ENCODE measurements around the gene PDE10A.

Gene PDE10A

GRCh38 chr6:165447141-165447540, 215.9 kb downstream of the PDE10A start:
- Histone ChIP-seq H2BK120ac (ENCODE audit: low read depth, low read length) (no peak overlapping the region), H3K79me1 (replicated peaks; ENCODE audit: low read length, poor library complexity, severe bottlenecking) (peaks cover 28% of the 10 kb centered on the region), H2BK15ac (ENCODE audit: low read depth, poor library complexity, severe bottlenecking) (no peak overlapping the region), H2BK5ac (ENCODE audit: low read depth, low read length, poor library complexity, severe bottlenecking) (no peak overlapping the region), H3K14ac (ENCODE audit: low read length in 2 of 2) (no peak overlapping the region), H3K9me3 (ENCODE audit: control insufficient read depth, low read length) (no peaks in the 10 kb centered on the region), H3K36me3 (ENCODE audit: control insufficient read depth in 1 of 2, insufficient read depth in 2 of 2, low read depth in 1 of 2, low read length in 2 of 2) (peaks cover 0 to 7% of the 10 kb centered on the region in 2 experiments), H2AFZ (ENCODE audit: low read depth, low read length) (no peak overlapping the region), H3K27ac (ENCODE audit: low read length, poor library complexity, severe bottlenecking) (no peak overlapping the region), H3K4me2 (ENCODE audit: low read length, poor library complexity, severe bottlenecking) (no peak overlapping the region), H2BK12ac (ENCODE audit: low read length in 2 of 2) (no peak overlapping the region), H4K91ac (ENCODE audit: low read length) (no peak overlapping the region), H2AK5ac (ENCODE audit: low read length, severe bottlenecking) (no peak overlapping the region), H3K4me3 (ENCODE audit: insufficient read depth in 1 of 2, low read depth in 1 of 2, low read length in 2 of 2) (no peak overlapping the region), H3K9ac (ENCODE audit: low read length) (no peak overlapping the region), H3K18ac (ENCODE audit: low read depth in 1 of 2, low read length in 2 of 2) (no peak overlapping the region), H4K8ac (ENCODE audit: low read length) (no peak overlapping the region), H3K23ac (ENCODE audit: low read length in 2 of 2) (no peak overlapping the region), H3K4me1 (ENCODE audit: control insufficient read depth, insufficient read depth, low read depth, low read length) (no peaks in the 10 kb centered on the region), H3K27me3 (ENCODE audit: control insufficient read depth in 1 of 2, insufficient read depth in 1 of 2, low read length in 2 of 2) (no peaks in the 10 kb centered on the region), H3K4ac (ENCODE audit: low read depth in 1 of 2, low read length in 2 of 2) (no peak overlapping the region)
- 96% methylated on average over 6 of the region's 10 CpGs for WGBS
- no peak for DNase-seq

DNA sequence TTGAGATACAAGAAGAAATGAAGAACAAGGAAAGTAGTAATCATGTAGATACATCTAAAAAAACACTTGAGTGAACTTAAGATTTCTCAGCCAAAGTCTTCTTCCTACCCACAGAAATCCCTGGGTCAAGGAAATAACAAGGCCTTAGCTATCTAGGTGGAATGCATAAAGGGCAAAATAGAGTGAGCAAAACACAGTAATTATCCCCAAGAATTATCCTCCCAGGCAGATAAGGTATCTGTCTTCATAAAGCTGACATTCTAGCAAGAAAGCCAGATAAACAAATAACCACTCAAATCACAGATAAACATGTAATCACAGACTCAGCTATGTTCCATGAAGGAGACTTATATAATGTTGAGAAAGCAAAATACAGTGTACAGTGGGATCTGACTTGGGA, 216.7 kb downstream of the PDE10A start:
- Histone ChIP-seq H2AFZ (ENCODE audit: low read depth, low read length) (no peak overlapping the region), H3K4me3 (ENCODE audit: insufficient read depth in 1 of 2, low read depth in 1 of 2, low read length in 2 of 2) (no peak overlapping the region), H3K36me3 (ENCODE audit: control insufficient read depth in 1 of 2, insufficient read depth in 2 of 2, low read depth in 1 of 2, low read length in 2 of 2) (peaks cover 0 to 7% of the 10 kb centered on the region in 2 experiments), H3K9ac (ENCODE audit: low read length) (no peak overlapping the region), H3K27ac (ENCODE audit: low read length, poor library complexity, severe bottlenecking) (no peak overlapping the region), H4K8ac (ENCODE audit: low read length) (no peak overlapping the region), H2BK120ac (ENCODE audit: low read depth, low read length) (no peak overlapping the region), H3K18ac (ENCODE audit: low read depth in 1 of 2, low read length in 2 of 2) (no peak overlapping the region), H3K79me1 (replicated peaks; ENCODE audit: low read length, poor library complexity, severe bottlenecking) (peaks cover 25% of the 10 kb centered on the region), H3K14ac (ENCODE audit: low read length in 2 of 2) (no peak overlapping the region), H3K9me3 (ENCODE audit: control insufficient read depth, low read length) (no peaks in the 10 kb centered on the region), H3K4me2 (ENCODE audit: low read length, poor library complexity, severe bottlenecking) (no peak overlapping the region), H3K27me3 (ENCODE audit: control insufficient read depth in 1 of 2, insufficient read depth in 1 of 2, low read length in 2 of 2) (no peaks in the 10 kb centered on the region), H3K4ac (ENCODE audit: low read depth in 1 of 2, low read length in 2 of 2) (no peak overlapping the region), H2BK5ac (ENCODE audit: low read depth, low read length, poor library complexity, severe bottlenecking) (no peak overlapping the region), H2BK12ac (ENCODE audit: low read length in 2 of 2) (no peak overlapping the region), H3K23ac (ENCODE audit: low read length in 2 of 2) (no peak overlapping the region), H2AK5ac (ENCODE audit: low read length, severe bottlenecking) (no peak overlapping the region), H2BK15ac (ENCODE audit: low read depth, poor library complexity, severe bottlenecking) (no peak overlapping the region), H3K4me1 (ENCODE audit: control insufficient read depth, insufficient read depth, low read depth, low read length) (no peaks in the 10 kb centered on the region), H4K91ac (ENCODE audit: low read length) (no peak overlapping the region)
- no peak for DNase-seq

DNA sequence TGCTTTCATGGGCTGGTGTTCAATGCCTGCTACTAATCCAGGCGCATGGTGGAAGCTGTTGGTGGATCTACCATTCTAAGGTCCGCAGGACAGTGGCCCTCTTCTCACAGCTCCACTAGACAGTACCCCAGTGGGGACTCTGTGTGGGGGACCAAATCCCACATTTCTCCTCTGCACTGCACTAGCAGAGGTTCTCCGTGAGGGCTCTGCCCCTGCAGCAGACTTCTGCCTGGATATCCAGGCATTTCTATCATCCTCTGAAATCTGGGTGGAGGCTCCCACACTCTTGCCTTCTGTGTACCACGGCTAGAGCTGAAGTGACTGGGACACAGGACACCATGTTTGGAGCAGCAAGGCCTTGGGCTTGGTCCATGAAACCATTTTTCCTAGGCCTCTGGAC, 219.6 kb downstream of the PDE10A start:
- Histone ChIP-seq H3K4ac (ENCODE audit: low read depth in 1 of 2, low read length in 2 of 2) (no peak overlapping the region), H3K79me1 (replicated peaks; ENCODE audit: low read length, poor library complexity, severe bottlenecking) (peaks cover 23% of the 10 kb centered on the region), H2BK5ac (ENCODE audit: low read depth, low read length, poor library complexity, severe bottlenecking) (no peak overlapping the region), H2BK120ac (ENCODE audit: low read depth, low read length) (no peak overlapping the region), H3K4me2 (ENCODE audit: low read length, poor library complexity, severe bottlenecking) (no peak overlapping the region), H3K36me3 (ENCODE audit: control insufficient read depth in 1 of 2, insufficient read depth in 2 of 2, low read depth in 1 of 2, low read length in 2 of 2) (peaks cover 0 to 7% of the 10 kb centered on the region in 2 experiments), H3K4me3 (ENCODE audit: insufficient read depth in 1 of 2, low read depth in 1 of 2, low read length in 2 of 2) (no peak overlapping the region), H3K27me3 (ENCODE audit: control insufficient read depth in 1 of 2, insufficient read depth in 1 of 2, low read length in 2 of 2) (no peaks in the 10 kb centered on the region), H2AFZ (ENCODE audit: low read depth, low read length) (no peak overlapping the region), H3K27ac (ENCODE audit: low read length, poor library complexity, severe bottlenecking) (no peak overlapping the region), H3K23ac (ENCODE audit: low read length in 2 of 2) (no peak overlapping the region), H3K18ac (ENCODE audit: low read depth in 1 of 2, low read length in 2 of 2) (no peak overlapping the region), H3K9ac (ENCODE audit: low read length) (no peak overlapping the region), H3K9me3 (ENCODE audit: control insufficient read depth, low read length) (no peaks in the 10 kb centered on the region), H4K8ac (ENCODE audit: low read length) (no peak overlapping the region), H3K4me1 (ENCODE audit: control insufficient read depth, insufficient read depth, low read depth, low read length) (peaks cover 4% of the 10 kb centered on the region), H2BK12ac (ENCODE audit: low read length in 2 of 2) (no peak overlapping the region), H3K14ac (ENCODE audit: low read length in 2 of 2) (no peak overlapping the region), H2AK5ac (ENCODE audit: low read length, severe bottlenecking) (no peak overlapping the region), H4K91ac (ENCODE audit: low read length) (no peak overlapping the region), H2BK15ac (ENCODE audit: low read depth, poor library complexity, severe bottlenecking) (no peak overlapping the region)
- no peak for DNase-seq
- 98% methylated on average over 4 of the region's 4 CpGs for WGBS

- Histone ChIP-seq H3K18ac (ENCODE audit: low read depth in 1 of 2, low read length in 2 of 2) (no peak overlapping the region), H2BK5ac (ENCODE audit: low read depth, low read length, poor library complexity, severe bottlenecking) (no peak overlapping the region), H3K27me3 (ENCODE audit: control insufficient read depth in 1 of 2, insufficient read depth in 1 of 2, low read length in 2 of 2) (no peaks in the 10 kb centered on the region), H2BK12ac (ENCODE audit: low read length in 2 of 2) (no peak overlapping the region), H3K4me2 (ENCODE audit: low read length, poor library complexity, severe bottlenecking) (no peak overlapping the region), H3K9ac (ENCODE audit: low read length) (no peak overlapping the region), H2BK120ac (ENCODE audit: low read depth, low read length) (no peak overlapping the region), H3K23ac (ENCODE audit: low read length in 2 of 2) (no peak overlapping the region), H2BK15ac (ENCODE audit: low read depth, poor library complexity, severe bottlenecking) (no peak overlapping the region), H3K9me3 (ENCODE audit: control insufficient read depth, low read length) (no peaks in the 10 kb centered on the region), H3K14ac (ENCODE audit: low read length in 2 of 2) (no peak overlapping the region), H2AFZ (ENCODE audit: low read depth, low read length) (no peak overlapping the region), H3K79me1 (replicated peaks; ENCODE audit: low read length, poor library complexity, severe bottlenecking) (peaks cover 15% of the 10 kb centered on the region), H3K4me3 (ENCODE audit: insufficient read depth in 1 of 2, low read depth in 1 of 2, low read length in 2 of 2) (no peak overlapping the region), H3K36me3 (ENCODE audit: control insufficient read depth in 1 of 2, insufficient read depth in 2 of 2, low read depth in 1 of 2, low read length in 2 of 2) (peaks cover 0 to 7% of the 10 kb centered on the region in 2 experiments), H3K27ac (ENCODE audit: low read length, poor library complexity, severe bottlenecking) (no peak overlapping the region), H4K91ac (ENCODE audit: low read length) (no peak overlapping the region), H2AK5ac (ENCODE audit: low read length, severe bottlenecking) (no peak overlapping the region), H3K4me1 (ENCODE audit: control insufficient read depth, insufficient read depth, low read depth, low read length) (peaks cover 4% of the 10 kb centered on the region), H3K4ac (ENCODE audit: low read depth in 1 of 2, low read length in 2 of 2) (no peak overlapping the region), H4K8ac (ENCODE audit: low read length) (no peak overlapping the region)
- 93% methylated on average over 2 of the region's 2 CpGs for WGBS
- no peak for DNase-seq
Observed at GRCh38 chr6:165441181-165441580, 221.9 kb downstream of the PDE10A start.
